HepG2 (cell line): ENCODE measurements around the gene CSDE1. TPM values are rescaled to one million over a fixed set of nuclear protein-coding genes. Genes with fewer than 3 reads are reported as not detected.

ENCODE experiments used
- ARHGAP35 ChIP-seq: sonication (generic); formaldehyde crosslinking; IDR thresholded peaks from 2 replicates; pipeline ENCODE4 v1.9.0; 2022; ENCODE audit warnings: mild to moderate bottlenecking, inconsistent platforms, moderate library complexity, missing genetic modification reagents, borderline replicate concordance
- KDM4B ChIP-seq: sonication (generic); formaldehyde crosslinking; IDR thresholded peaks from 2 replicates; pipeline ENCODE4 v1.4.0; 2020; ENCODE audit warnings: missing genetic modification reagents
- MED1 ChIP-seq: sonication (generic); formaldehyde crosslinking; IDR thresholded peaks from 2 replicates; pipeline ENCODE4 v1.4.0; 2020; ENCODE audit warnings: missing genetic modification reagents
- NFIB ChIP-seq: sonication (generic); formaldehyde crosslinking; IDR thresholded peaks from 2 replicates; pipeline ENCODE4 v1.9.0; 2021; ENCODE audit warnings: missing genetic modification reagents, mild to moderate bottlenecking, borderline replicate concordance
- SIX1 ChIP-seq: sonication (generic); formaldehyde crosslinking; IDR thresholded peaks from 2 replicates; pipeline ENCODE4 v1.4.0; 2020; ENCODE audit warnings: missing genetic modification reagents, borderline replicate concordance
- SOX5 ChIP-seq: IDR thresholded peaks from 2 replicates; pipeline ENCODE4 v1.6.1; 2016; ENCODE audit warnings: borderline replicate concordance
- TEAD3 ChIP-seq: optimal IDR thresholded peaks from 2 replicates; pipeline ENCODE3; 2016; ENCODE audit warnings: borderline replicate concordance
- ZBTB46 ChIP-seq: sonication (generic); formaldehyde crosslinking; IDR thresholded peaks from 2 replicates; pipeline ENCODE4 v1.4.0; 2020; ENCODE audit warnings: mild to moderate bottlenecking, missing genetic modification reagents, borderline replicate concordance
- ZNF280B ChIP-seq: sonication (generic); formaldehyde crosslinking; IDR thresholded peaks from 2 replicates; pipeline ENCODE4 v1.5.0; 2020; ENCODE audit warnings: missing genetic modification reagents, mild to moderate bottlenecking, borderline replicate concordance
- ZNF432 ChIP-seq: sonication (generic); formaldehyde crosslinking; IDR thresholded peaks from 2 replicates; pipeline ENCODE4 v1.5.0; 2020; ENCODE audit warnings: missing genetic modification reagents, mild to moderate bottlenecking, borderline replicate concordance
- ZNF652 ChIP-seq: IDR thresholded peaks from 2 replicates; pipeline ENCODE4 v1.6.1; 2016; ENCODE audit warnings: low read depth, borderline replicate concordance
- ZNF672 ChIP-seq: sonication (generic); formaldehyde crosslinking; IDR thresholded peaks from 2 replicates; pipeline ENCODE4 v1.8.1; 2022; ENCODE audit warnings: missing genetic modification reagents
- polyA plus RNA-seq, 8 experiments: library from polyadenylated mRNA; depleted of rRNA in 3 of 8; stranded (reverse) in 7 of 8; unstranded in 1 of 8; fragments of >200 nt; fragmentation: Illumina TruSeq in 4 of 8; extraction: Trizol in 4 of 8; gene quantifications; 2 replicates each; pipeline versions ENCODE4 v1.2.1 to v1.2.3, GENCODE V29; 2011 to 2016; ENCODE audit warnings: low read depth in 4 of 8, missing spikeins in 1 of 8, mixed read lengths in 1 of 8; ENCODE audit not compliant: insufficient read depth in 1 of 8
- total RNA-seq, 5 experiments: library from RNA; depleted of rRNA; stranded (reverse); fragments of >200 nt; fragmentation: Illumina TruSeq; extraction: Trizol; gene quantifications; 2 replicates each; pipeline ENCODE4 v1.2.3, GENCODE V29; 2016; ENCODE audit warnings: low read depth in 1 of 5
- TF ChIP-seq, protein P1 (sequence below): sonication (generic); formaldehyde crosslinking; IDR thresholded peaks from 2 replicates; pipeline ENCODE4 v1.4.0; 2020; ENCODE audit warnings: missing genetic modification reagents, mild to moderate bottlenecking, borderline replicate concordance
- TF ChIP-seq, protein P2 (sequence below): fragments of 450-650 bp; IDR thresholded peaks from 2 replicates; pipeline ENCODE4 v1.6.1; 2016
- TF ChIP-seq, protein P3 (sequence below): sonication (generic); formaldehyde crosslinking; IDR thresholded peaks from 2 replicates; pipeline ENCODE4 v1.5.1; 2020; ENCODE audit warnings: missing genetic modification reagents, mild to moderate bottlenecking, borderline replicate concordance

CSDE1 gene
- total and polyA plus RNA-seq, 2 of the 13 experiments (the other 11 are each of a cell fraction or from before 2014, with no cell fraction given): 150 to 313 TPM

GRCh38 chr1:114780344-114781226, 22.8 kb upstream of the CSDE1 start, which contains the start of gene SIKE1 (continued):
- TF ChIP-seq, protein P1, sequence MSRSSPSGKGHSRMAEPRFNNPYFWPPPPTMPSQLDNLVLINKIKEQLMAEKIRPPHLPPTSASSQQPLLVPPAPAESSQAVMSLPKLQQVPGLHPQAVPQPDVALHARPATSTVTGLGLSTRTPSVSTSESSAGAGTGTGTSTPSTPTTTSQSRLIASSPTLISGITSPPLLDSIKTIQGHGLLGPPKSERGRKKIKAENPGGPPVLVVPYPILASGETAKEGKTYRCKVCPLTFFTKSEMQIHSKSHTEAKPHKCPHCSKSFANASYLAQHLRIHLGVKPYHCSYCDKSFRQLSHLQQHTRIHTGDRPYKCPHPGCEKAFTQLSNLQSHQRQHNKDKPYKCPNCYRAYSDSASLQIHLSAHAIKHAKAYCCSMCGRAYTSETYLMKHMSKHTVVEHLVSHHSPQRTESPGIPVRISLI (CRISPR knock-in tag): 0 out of 2 replicates have a peak, but pooled peaks have one; percentile 26
- TF ChIP-seq ZNF672 (CRISPR knock-in tag) (no peak), MED1 (CRISPR knock-in tag) (peak; percentile 77; the same call in 1 of the 2 replicates), ZNF652 (CRISPR knock-in tag) (peak; percentile 88), KDM4B (CRISPR knock-in tag) (peak; percentile 33; the same call in 1 of the 2 replicates), ZNF432 (CRISPR knock-in tag) (no peak), SIX1 (no peak), ZNF280B (CRISPR knock-in tag) (peak; percentile 98), ARHGAP35 (CRISPR knock-in tag) (no peak), SOX5 (CRISPR knock-in tag) (peak; percentile 55), ZBTB46 (CRISPR knock-in tag) (no peak), NFIB (CRISPR knock-in tag) (no peak), TEAD3 (CRISPR knock-in tag) (peak; percentile 25)
- TF ChIP-seq, protein P2, sequence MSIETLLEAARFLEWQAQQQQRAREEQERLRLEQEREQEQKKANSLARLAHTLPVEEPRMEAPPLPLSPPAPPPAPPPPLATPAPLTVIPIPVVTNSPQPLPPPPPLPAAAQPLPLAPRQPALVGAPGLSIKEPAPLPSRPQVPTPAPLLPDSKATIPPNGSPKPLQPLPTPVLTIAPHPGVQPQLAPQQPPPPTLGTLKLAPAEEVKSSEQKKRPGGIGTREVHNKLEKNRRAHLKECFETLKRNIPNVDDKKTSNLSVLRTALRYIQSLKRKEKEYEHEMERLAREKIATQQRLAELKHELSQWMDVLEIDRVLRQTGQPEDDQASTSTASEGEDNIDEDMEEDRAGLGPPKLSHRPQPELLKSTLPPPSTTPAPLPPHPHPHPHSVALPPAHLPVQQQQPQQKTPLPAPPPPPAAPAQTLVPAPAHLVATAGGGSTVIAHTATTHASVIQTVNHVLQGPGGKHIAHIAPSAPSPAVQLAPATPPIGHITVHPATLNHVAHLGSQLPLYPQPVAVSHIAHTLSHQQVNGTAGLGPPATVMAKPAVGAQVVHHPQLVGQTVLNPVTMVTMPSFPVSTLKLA: no peak
- TF ChIP-seq, protein P3, sequence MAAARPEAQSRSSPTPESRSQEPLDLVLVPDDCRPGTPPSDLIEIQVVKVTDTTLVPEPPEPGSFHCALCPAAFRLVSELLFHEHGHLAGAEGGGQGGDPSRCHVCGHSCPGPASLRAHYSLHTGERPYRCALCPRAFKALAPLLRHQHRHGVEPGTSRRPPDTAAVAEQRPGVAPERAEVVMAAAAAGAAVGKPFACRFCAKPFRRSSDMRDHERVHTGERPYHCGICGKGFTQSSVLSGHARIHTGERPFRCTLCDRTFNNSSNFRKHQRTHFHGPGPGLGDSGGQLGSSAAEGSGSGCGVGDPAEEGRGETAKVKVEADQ (CRISPR knock-in tag): peak; percentile 77; the same call in 1 of the 2 replicates
